ENCODE results near the gene BTN2A1. TPM values are rescaled to one million over a fixed set of nuclear protein-coding genes. Genes with fewer than 3 reads are reported as not detected.

The BTN2A1 gene
- total and polyA plus RNA-seq, 2 of the 13 experiments (the other 11 are each of a cell fraction or from before 2014, with no cell fraction given), result 16.4 to 30.4 TPM

- Histone ChIP-seq H2AFZ (ENCODE audit: low read length) (no peak overlapping the region), H4K20me1 (ENCODE audit: insufficient read depth, low read length) (no peaks in the 10 kb centered on the region), H3K9ac (ENCODE audit: insufficient read depth, low read depth, low read length) (no peak overlapping the region), H3K36me3 (replicated peaks in 1 of 2; ENCODE audit: control insufficient read depth in 1 of 2, insufficient read depth in 2 of 2, low read length in 2 of 2) (peaks cover 45 to 63% of the 10 kb centered on the region in 2 experiments), H3K79me2 (ENCODE audit: insufficient read depth, low read length) (no peaks in the 10 kb centered on the region), H3K4me1 (ENCODE audit: insufficient read depth, low read length) (peaks cover 14% of the 10 kb centered on the region), H3K4me3 (replicated peaks in 1 of 3; ENCODE audit: insufficient read depth in 1 of 3, low read depth in 2 of 3, low read length in 3 of 3) (no peak overlapping the region), H3K9me3 (ENCODE audit: low read length) (no peaks in the 10 kb centered on the region), H3K4me2 (ENCODE audit: low read depth, low read length) (no peak overlapping the region), H3K27ac (ENCODE audit: extremely low read length, insufficient read depth, low read length) (no peak overlapping the region), H3K27me3 (ENCODE audit: control insufficient read depth in 1 of 2, insufficient read depth in 2 of 2, low read length in 2 of 2) (no peaks in the 10 kb centered on the region)
- WGBS (ENCODE audit: low lambda C conversion rate), result 94% methylated on average over 3 of the region's 3 CpGs
- ATAC-seq (no peak), FAIRE-seq (no peak), DNase-seq (ENCODE audit: low spot score) (no peak)
- POLR2A ChIA-PET, result no interaction called here
- in situ Hi-C loops (cut with HindIII; ENCODE audit: extremely low pct_ligation_motif_present, low pct_unique_long_range_greater_than_20kb) (no loop called here), intact Hi-C loops (cut with micrococcal nuclease; ENCODE audit: unreplicated experiment) (no loop called here)
- no TSS peak for BruUV-seq (replicated peaks)
- CTCF ChIA-PET (ENCODE audit: low intra/inter-chr PET ratio, low total read pairs), result no interaction called here
- TF ChIP-seq CEBPB (IDR thresholded peaks at IDR 0.05; ENCODE audit: borderline replicate concordance, low read depth, low read length), result peak; percentile 53; the same call in 1 of the 2 replicates
- no peak for TF ChIP-seq TRAFD1 (CRISPR knock-in tag; IDR thresholded peaks at IDR 0.05; ENCODE audit: borderline replicate concordance)
These were observed 8.0 kb downstream of the BTN2A1 start for GRCh38 chr6:26465776-26466175.

- Histone ChIP-seq H3K79me2 (ENCODE audit: insufficient read depth, low read length) (no peaks in the 10 kb centered on the region), H3K4me3 (replicated peaks in 1 of 3; ENCODE audit: insufficient read depth in 1 of 3, low read depth in 2 of 3, low read length in 3 of 3) (no peak overlapping the region), H3K4me2 (ENCODE audit: low read depth, low read length) (no peak overlapping the region), H3K9ac (ENCODE audit: insufficient read depth, low read depth, low read length) (no peak overlapping the region), H3K4me1 (ENCODE audit: insufficient read depth, low read length) (peaks cover 17% of the 10 kb centered on the region), H4K20me1 (ENCODE audit: insufficient read depth, low read length) (no peaks in the 10 kb centered on the region), H3K36me3 (replicated peaks in 1 of 2; ENCODE audit: control insufficient read depth in 1 of 2, insufficient read depth in 2 of 2, low read length in 2 of 2) (peaks cover 32 to 43% of the 10 kb centered on the region in 2 experiments), H3K27me3 (ENCODE audit: control insufficient read depth in 1 of 2, insufficient read depth in 2 of 2, low read length in 2 of 2) (no peaks in the 10 kb centered on the region), H3K27ac (ENCODE audit: extremely low read length, insufficient read depth, low read length) (no peak overlapping the region), H3K9me3 (ENCODE audit: low read length) (no peaks in the 10 kb centered on the region), H2AFZ (ENCODE audit: low read length) (no peak overlapping the region)
- POLR2A ChIA-PET, result no interaction called here
- FAIRE-seq (no peak), DNase-seq (ENCODE audit: low spot score) (no peak), ATAC-seq (no peak)
- intact Hi-C loops (cut with micrococcal nuclease; ENCODE audit: unreplicated experiment) (no loop called here), in situ Hi-C loops (cut with HindIII; ENCODE audit: extremely low pct_ligation_motif_present, low pct_unique_long_range_greater_than_20kb) (no loop called here)
- peak; percentile 31 for TF ChIP-seq RBM22 (optimal IDR thresholded peaks at IDR 0.05; ENCODE audit: low read length)
- no peak for TF ChIP-seq HCFC1 (IDR thresholded peaks at IDR 0.05; ENCODE audit: low read depth, low read length)
- WGBS (ENCODE audit: low lambda C conversion rate), result 94% methylated on average over 2 of the region's 2 CpGs
- CTCF ChIA-PET (ENCODE audit: low intra/inter-chr PET ratio, low total read pairs), result no interaction called here
- BruUV-seq (replicated peaks), result no TSS peak
These were observed 11.1 kb downstream of the BTN2A1 start for GRCh38 chr6:26468829-26469228.
